Fibroblast of pulmonary artery (primary cell): ENCODE measurements around the gene ZNF581.

Experiments
- DNase-seq: peaks from one replicate; pipeline ENCODE4 v3.0.0-alpha.2; 2010; ENCODE audit warnings: low read depth
- H3K4me3 ChIP-seq: replicated peaks from 2 replicates; pipeline ENCODE4 v1.5.1; 2011; ENCODE audit warnings: low read depth, mild to moderate bottlenecking, control low read depth, low read length, moderate library complexity
- TF ChIP-seq, protein P1 (sequence below): IDR thresholded peaks from 2 replicates; pipeline ENCODE4 v1.5.1; 2011; ENCODE audit warnings: mild to moderate bottlenecking, control low read depth, low read length, inconsistent platforms; ENCODE audit errors: missing control alignments

ZNF581 gene

DNA sequence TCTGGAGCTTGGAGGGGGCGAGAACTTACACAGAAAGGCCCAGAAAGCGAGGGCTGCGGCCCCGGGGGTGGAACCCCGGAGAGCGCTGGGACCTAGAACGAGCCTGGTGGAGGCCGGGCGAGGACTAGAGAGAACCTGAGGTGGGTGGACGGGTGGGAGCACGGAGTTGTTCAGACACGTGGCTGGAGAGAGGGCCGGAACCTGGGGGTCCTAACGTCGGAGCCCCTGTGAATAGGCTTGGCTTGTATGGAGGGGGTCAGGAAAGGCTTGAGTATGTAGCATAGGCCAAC is 383 bp downstream of the ZNF581 start:
- no peak for DNase-seq
- TF ChIP-seq, protein P1, sequence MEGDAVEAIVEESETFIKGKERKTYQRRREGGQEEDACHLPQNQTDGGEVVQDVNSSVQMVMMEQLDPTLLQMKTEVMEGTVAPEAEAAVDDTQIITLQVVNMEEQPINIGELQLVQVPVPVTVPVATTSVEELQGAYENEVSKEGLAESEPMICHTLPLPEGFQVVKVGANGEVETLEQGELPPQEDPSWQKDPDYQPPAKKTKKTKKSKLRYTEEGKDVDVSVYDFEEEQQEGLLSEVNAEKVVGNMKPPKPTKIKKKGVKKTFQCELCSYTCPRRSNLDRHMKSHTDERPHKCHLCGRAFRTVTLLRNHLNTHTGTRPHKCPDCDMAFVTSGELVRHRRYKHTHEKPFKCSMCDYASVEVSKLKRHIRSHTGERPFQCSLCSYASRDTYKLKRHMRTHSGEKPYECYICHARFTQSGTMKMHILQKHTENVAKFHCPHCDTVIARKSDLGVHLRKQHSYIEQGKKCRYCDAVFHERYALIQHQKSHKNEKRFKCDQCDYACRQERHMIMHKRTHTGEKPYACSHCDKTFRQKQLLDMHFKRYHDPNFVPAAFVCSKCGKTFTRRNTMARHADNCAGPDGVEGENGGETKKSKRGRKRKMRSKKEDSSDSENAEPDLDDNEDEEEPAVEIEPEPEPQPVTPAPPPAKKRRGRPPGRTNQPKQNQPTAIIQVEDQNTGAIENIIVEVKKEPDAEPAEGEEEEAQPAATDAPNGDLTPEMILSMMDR: no peak

DNA sequence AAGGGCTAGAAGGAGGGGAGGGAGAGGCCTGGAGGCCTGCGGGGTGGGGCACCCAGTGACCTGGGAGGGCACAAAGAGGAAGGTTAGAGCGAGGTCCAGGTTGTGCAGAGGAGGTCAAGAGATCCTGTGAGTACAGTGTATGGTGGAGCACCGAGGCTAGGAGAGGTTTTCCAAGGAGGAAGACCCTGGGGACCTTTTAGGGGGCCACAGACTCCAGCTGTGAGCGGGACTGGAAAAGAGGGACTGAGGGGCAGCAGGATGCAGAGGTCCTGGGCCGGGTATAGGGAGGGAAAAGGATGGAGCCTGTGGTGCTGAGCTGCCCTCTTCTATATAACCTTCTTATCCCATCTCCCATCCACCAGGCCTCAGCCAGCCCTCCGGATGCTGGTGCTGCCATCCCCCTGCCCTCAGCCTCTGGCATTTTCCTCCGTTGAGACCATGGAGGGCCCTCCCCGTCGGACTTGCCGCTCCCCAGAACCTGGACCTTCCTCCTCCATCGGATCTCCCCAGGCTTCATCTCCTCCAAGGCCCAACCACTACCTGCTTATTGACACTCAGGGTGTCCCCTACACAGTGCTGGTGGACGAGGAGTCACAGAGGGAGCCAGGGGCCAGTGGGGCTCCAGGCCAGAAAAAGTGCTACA is 863 bp downstream of the ZNF581 start:
- TF ChIP-seq, protein P1: no peak

More for the DNA sequence above, 383 bp downstream of the ZNF581 start:
- H3K4me3 ChIP-seq: peak overlapping the region; percentile 88

DNA sequence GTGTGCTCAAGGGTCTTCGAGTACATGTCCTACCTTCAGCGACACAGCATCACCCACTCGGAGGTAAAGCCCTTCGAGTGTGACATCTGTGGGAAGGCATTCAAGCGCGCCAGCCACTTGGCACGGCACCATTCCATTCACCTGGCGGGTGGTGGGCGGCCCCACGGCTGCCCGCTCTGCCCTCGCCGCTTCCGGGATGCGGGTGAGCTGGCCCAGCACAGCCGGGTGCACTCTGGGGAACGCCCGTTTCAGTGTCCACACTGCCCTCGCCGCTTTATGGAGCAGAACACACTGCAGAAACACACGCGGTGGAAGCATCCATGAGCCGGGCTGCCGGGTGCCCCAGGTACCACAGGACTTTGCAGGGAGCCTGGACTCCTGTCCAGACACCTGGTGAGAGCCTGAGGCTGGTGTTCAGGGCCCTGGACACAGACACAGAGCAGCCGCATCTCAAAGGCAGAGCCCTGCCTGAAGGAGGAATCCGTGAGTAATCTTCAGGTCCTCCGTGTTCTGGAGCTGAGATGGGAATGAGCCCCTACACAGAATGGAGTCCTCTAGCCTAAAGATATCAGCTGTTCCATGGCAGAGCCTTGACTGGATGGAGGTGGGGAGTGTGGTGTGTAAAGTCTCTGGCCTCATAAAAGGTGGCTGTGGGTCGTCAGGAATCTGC is 1.5 kb downstream of the ZNF581 start:
- H3K4me3 ChIP-seq: peak overlapping the region; percentile 88

More for the DNA sequence above, 863 bp downstream of the ZNF581 start:
- peak overlapping the region; percentile 88 for H3K4me3 ChIP-seq
- no peak for DNase-seq

GRCh38 chr19:55645512-55645881 is 2.0 kb downstream of the ZNF581 start:
- TF ChIP-seq, protein P1: no peak
- no peak for DNase-seq
- H3K4me3 ChIP-seq: no peak overlapping the region

More for the DNA sequence above, 1.5 kb downstream of the ZNF581 start:
- TF ChIP-seq, protein P1: no peak
- DNase-seq: no peak

- peak overlapping the region; percentile 73 for H3K4me3 ChIP-seq
- TF ChIP-seq, protein P1: no peak
- DNase-seq: no peak
Observed at GRCh38 chr19:55646889-55647731, 3.7 kb downstream of the ZNF581 start.

- TF ChIP-seq, protein P1: no peak
- DNase-seq: peak; percentile 76
- H3K4me3 ChIP-seq: peak within 1 kb of the TSS; percentile 73
Observed at GRCh38 chr19:55647732-55648584, 4.5 kb downstream of the ZNF581 start, which contains the start of gene CCDC106. Gene CCDC106, plus strand, starts transcription at chr19:55648212. Its CDS starts 835 bp downstream, at chr19:55649047.
